Small intestine (tissue), 7 donors: ENCODE results near the gene ITGB6. TPM values are rescaled to one million over a fixed set of nuclear protein-coding genes. Genes with fewer than 3 reads are reported as not detected.
A peak's percentile ranks its signal among the peaks of the same experiment; 100 is the strongest.

Source experiments
- DNase-seq, 2 donors: peaks; one replicate each; pipeline versions ENCODE4 v3.0.0 to v3.0.0-alpha.2; 2013
- FAIRE-seq: peaks from 2 replicates; lab custom pipeline; 2012; peaks lifted over from hg19 to GRCh38; lab: Jason Lieb, UNC
- H3K27ac ChIP-seq, 3 donors: one replicate each; pipeline ENCODE4 v1.5.1; 2013; ENCODE audit warnings: low read length in 2 of 3, mild to moderate bottlenecking in 2 of 3, control low read depth in 1 of 3, inconsistent platforms in 1 of 3, low read depth in 1 of 3, moderate library complexity in 1 of 3
- H3K27me3 ChIP-seq, 3 donors: one replicate each; pipeline ENCODE4 v1.6.1; 2013; ENCODE audit warnings: low read length in 3 of 3, inconsistent platforms in 1 of 3; ENCODE audit not compliant: control insufficient read depth in 3 of 3, insufficient read depth in 3 of 3
- H3K36me3 ChIP-seq, 3 donors: one replicate each; pipeline ENCODE4 v1.6.1; 2013; ENCODE audit warnings: low read length in 3 of 3, inconsistent platforms in 1 of 3, low read depth in 1 of 3, mild to moderate bottlenecking in 1 of 3, moderate library complexity in 1 of 3; ENCODE audit not compliant: control insufficient read depth in 3 of 3, insufficient read depth in 2 of 3
- H3K4me1 ChIP-seq, 3 donors: one replicate each; pipeline ENCODE4 v1.6.1; 2013; ENCODE audit warnings: low read length in 2 of 3, inconsistent platforms in 1 of 3, low read depth in 1 of 3, mild to moderate bottlenecking in 1 of 3, moderate library complexity in 1 of 3; ENCODE audit not compliant: control insufficient read depth in 3 of 3, insufficient read depth in 2 of 3
- H3K4me3 ChIP-seq, 3 donors: one replicate each; pipeline ENCODE4 v1.5.1; 2013; ENCODE audit warnings: low read length in 3 of 3, control low read depth in 1 of 3, inconsistent platforms in 1 of 3, low read depth in 1 of 3, mild to moderate bottlenecking in 1 of 3, moderate library complexity in 1 of 3
- H3K9me3 ChIP-seq, 2 donors: one replicate each; pipeline ENCODE4 v1.6.1; 2013; ENCODE audit warnings: low read depth in 1 of 2, low read length in 1 of 2; ENCODE audit not compliant: control insufficient read depth in 2 of 2, insufficient read depth in 1 of 2
- WGBS, 3 donors: extraction: QIAGEN DNeasy Blood & Tissue Kit; methylation state at CpG; one replicate each; pipeline ENCODE4 v1.1.7; 2013; 5-methylcytosine and 5-hydroxymethylcytosine counted together
- polyA plus RNA-seq, 4 donors: library from polyadenylated mRNA; stranded (reverse) in 3 of 4; unstranded in 1 of 4; fragments of 200-250 nt in 3 of 4; fragments of 120-200 nt in 1 of 4; gene quantifications; one replicate each; pipeline versions ENCODE4 v1.2.1 to v1.2.3, GENCODE V29; 2013
- donor health status: healthy with polysubstance abuse.
- donor health status: control.
- donor health status: control.
- donor health status: Bipolar disorder and iron deficiency.
- donor health status: healthy.

ITGB6 gene
- polyA plus RNA-seq, 4 donors = 3.0 to 14.2 (median 4.8) TPM

DNA sequence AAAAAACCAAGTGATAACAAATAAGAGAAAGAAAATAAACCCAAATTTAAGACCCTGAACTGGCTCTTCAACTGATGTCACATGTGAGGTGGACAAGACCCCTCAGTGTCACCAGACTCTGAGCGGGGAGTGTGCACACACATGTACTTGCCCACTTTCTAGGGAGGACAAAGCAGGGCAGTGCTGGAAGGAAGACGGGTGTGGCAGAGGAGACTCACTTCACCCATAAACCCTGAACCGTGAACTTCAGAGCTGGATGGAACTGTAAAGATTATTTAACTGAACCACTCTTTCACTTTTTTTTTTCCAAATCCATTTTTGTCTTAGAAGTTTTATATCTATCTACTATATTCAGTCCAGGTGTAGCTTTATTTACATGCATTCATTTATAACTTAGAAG is 149.9 kb downstream of the ITGB6 start:
- Histone ChIP-seq H3K27ac (no peak overlapping the region), H3K27me3 (no peaks in the 10 kb centered on the region), H3K36me3 (peaks cover 0 to 8% (median 0%) of the 10 kb centered on the region in 3 donors), H3K4me3 (no peak overlapping the region), H3K9me3 (no peaks in the 10 kb centered on the region), H3K4me1 (peaks cover 3 to 10% (median 4%) of the 10 kb centered on the region in 3 donors)
- no peak for FAIRE-seq
- WGBS, 3 donors = 32 to 69% (median 48%) methylated on average over 3 of the region's 3 CpGs
- peak; percentile 21 to 66 for DNase-seq

Other genes with a start within 250 kb of the ITGB6 start
- gene PLA2R1, start 137.7 kb downstream of the ITGB6 start, polyA plus RNA-seq = 10 to 100 TPM in 1 of 4 donors, 1 to 10 TPM in 3; 3.3 to 24.6 (median 4.3) TPM